HG02885 (cell line): ENCODE results near the gene STRIT1.
"Not testable (repeated sequence)": the region's sequence is repeated elsewhere in the genome, so short reads cannot be mapped to it uniquely, and the experiment has no call there.

Experiments used
- ATAC-seq: cut with Tn5 transposase; IDR thresholded peaks from one replicate; pipeline ENCODE4 v1.9.1; 2021; ENCODE audit warnings: mild to moderate bottlenecking; ENCODE audit not compliant: unreplicated experiment, poor library complexity

The STRIT1 gene

GRCh38 chr3:155313916-155314315, 20.4 kb upstream of the STRIT1 start:
- no peak for ATAC-seq

GRCh38 chr3:155313300-155313699, 19.8 kb upstream of the STRIT1 start:
- no peak for ATAC-seq

- ATAC-seq: no peak
Observed at GRCh38 chr3:155312781-155313180, 19.3 kb upstream of the STRIT1 start.

GRCh38 chr3:155309581-155309980, 16.1 kb upstream of the STRIT1 start:
- no peak for ATAC-seq

- no peak for ATAC-seq
Observed at GRCh38 chr3:155308831-155309230, 15.3 kb upstream of the STRIT1 start.

- ATAC-seq: no peak
Observed at GRCh38 chr3:155307183-155307582, 13.7 kb upstream of the STRIT1 start.

GRCh38 chr3:155304394-155304793, 10.9 kb upstream of the STRIT1 start:
- no peak for ATAC-seq

GRCh38 chr3:155303540-155304097, 10.1 kb upstream of the STRIT1 start:
- no peak for ATAC-seq

- no peak for ATAC-seq
Observed at GRCh38 chr3:155302891-155303290, 9.4 kb upstream of the STRIT1 start.

GRCh38 chr3:155302481-155302880, 9.0 kb upstream of the STRIT1 start:
- no peak for ATAC-seq

- ATAC-seq: no peak
Observed at GRCh38 chr3:155297100-155297499, 3.6 kb upstream of the STRIT1 start.

GRCh38 chr3:155296413-155296812, 2.9 kb upstream of the STRIT1 start:
- no peak for ATAC-seq

- ATAC-seq: no peak
Observed at GRCh38 chr3:155292693-155293092, 790 bp downstream of the STRIT1 start.

- ATAC-seq: no peak
Observed at GRCh38 chr3:155292133-155292532, 1.4 kb downstream of the STRIT1 start.

GRCh38 chr3:155286736-155287135, 6.7 kb downstream of the STRIT1 start:
- no peak for ATAC-seq

- no peak for ATAC-seq
Observed at GRCh38 chr3:155285936-155286335, 7.5 kb downstream of the STRIT1 start.

- no peak for ATAC-seq
Observed at GRCh38 chr3:155283092-155284056, 10.1 kb downstream of the STRIT1 start.

GRCh38 chr3:155282385-155283091, 10.9 kb downstream of the STRIT1 start:
- no peak for ATAC-seq

- ATAC-seq: no peak
Observed at GRCh38 chr3:155281912-155282311, 11.6 kb downstream of the STRIT1 start.

- ATAC-seq: not testable (repeated sequence)
Observed at GRCh38 chr3:155276089-155276488, 17.4 kb downstream of the STRIT1 start.

- ATAC-seq: not testable (repeated sequence)
Observed at GRCh38 chr3:155275159-155275754, 18.2 kb downstream of the STRIT1 start.
